Measurements from ENCODE around the gene ZNRF1. TPM values are rescaled to one million over a fixed set of nuclear protein-coding genes. Genes with fewer than 3 reads are reported as not detected.

Gene ZNRF1
- total RNA-seq, 1 donor from 2014 or later, result 115 TPM

- DNase-seq (ENCODE audit: low spot score), result peak; percentile 31
- H3K27ac Mint-ChIP-seq (ENCODE audit: unreplicated experiment), result peak overlapping the region; percentile 57
Measured at GRCh38 chr16:74999609-75000480, 1.0 kb downstream of the ZNRF1 start.

GRCh38 chr16:75000481-75001081 is 1.8 kb downstream of the ZNRF1 start:
- H3K27me3 Mint-ChIP-seq (ENCODE audit: unreplicated experiment), result peaks cover 6% of the 10 kb centered on the region
- no peak for DNase-seq (ENCODE audit: low spot score)
- peaks cover 48% of the 10 kb centered on the region for H3K4me1 Mint-ChIP-seq (ENCODE audit: unreplicated experiment)
- H3K9me3 Mint-ChIP-seq (ENCODE audit: unreplicated experiment), result no peaks in the 10 kb centered on the region
- TF ChIP-seq CTCF (IDR thresholded peaks at IDR 0.05; ENCODE audit: unreplicated experiment), result no peak
- H3K36me3 Mint-ChIP-seq (ENCODE audit: low read depth, unreplicated experiment), result peaks cover 19% of the 10 kb centered on the region
- peak overlapping the region; percentile 57 for H3K27ac Mint-ChIP-seq (ENCODE audit: unreplicated experiment)
- H3K4me3 Mint-ChIP-seq (ENCODE audit: unreplicated experiment), result peak overlapping the region; percentile 99

More at GRCh38 chr16:74999609-75000480, 1.0 kb downstream of the ZNRF1 start:
- Mint-ChIP-seq H3K36me3 (ENCODE audit: low read depth, unreplicated experiment) (peaks cover 19% of the 10 kb centered on the region), H3K27me3 (ENCODE audit: unreplicated experiment) (peaks cover 6% of the 10 kb centered on the region), H3K4me1 (ENCODE audit: unreplicated experiment) (peaks cover 47% of the 10 kb centered on the region), H3K9me3 (ENCODE audit: unreplicated experiment) (no peaks in the 10 kb centered on the region), H3K4me3 (ENCODE audit: unreplicated experiment) (peak overlapping the region; percentile 99)
- TF ChIP-seq CTCF (IDR thresholded peaks at IDR 0.05; ENCODE audit: unreplicated experiment), result no peak

GRCh38 chr16:75002474-75002873 is 3.6 kb downstream of the ZNRF1 start:
- Mint-ChIP-seq H3K36me3 (ENCODE audit: low read depth, unreplicated experiment) (peaks cover 19% of the 10 kb centered on the region), H3K27ac (ENCODE audit: unreplicated experiment) (no peak overlapping the region), H3K4me3 (ENCODE audit: unreplicated experiment) (peak overlapping the region; percentile 99), H3K4me1 (ENCODE audit: unreplicated experiment) (peaks cover 50% of the 10 kb centered on the region), H3K9me3 (ENCODE audit: unreplicated experiment) (no peaks in the 10 kb centered on the region), H3K27me3 (ENCODE audit: unreplicated experiment) (peaks cover 6% of the 10 kb centered on the region)
- TF ChIP-seq CTCF (IDR thresholded peaks at IDR 0.05; ENCODE audit: unreplicated experiment), result no peak
- DNase-seq (ENCODE audit: low spot score), result no peak

- H3K4me3 Mint-ChIP-seq (ENCODE audit: unreplicated experiment), result peak overlapping the region; percentile 78
- peaks cover 3% of the 10 kb centered on the region for H3K27me3 Mint-ChIP-seq (ENCODE audit: unreplicated experiment)
- peaks cover 57% of the 10 kb centered on the region for H3K4me1 Mint-ChIP-seq (ENCODE audit: unreplicated experiment)
Measured at GRCh38 chr16:75003931-75004330, 5.1 kb downstream of the ZNRF1 start.

More at GRCh38 chr16:75003931-75004330, 5.1 kb downstream of the ZNRF1 start:
- Mint-ChIP-seq H3K27ac (ENCODE audit: unreplicated experiment) (peak overlapping the region; percentile 30), H3K9me3 (ENCODE audit: unreplicated experiment) (no peaks in the 10 kb centered on the region), H3K36me3 (ENCODE audit: low read depth, unreplicated experiment) (peaks cover 19% of the 10 kb centered on the region)
- DNase-seq (ENCODE audit: low spot score), result no peak
- TF ChIP-seq CTCF (IDR thresholded peaks at IDR 0.05; ENCODE audit: unreplicated experiment), result no peak
